SKM-1 treated with dmso at 0.1 percent for 144 hours (cell line): ENCODE measurements around the gene SGF29.
"Not testable (repeated sequence)": the region's sequence is repeated elsewhere in the genome, so short reads cannot be mapped to it uniquely, and the experiment has no call there.

Experiments
- DNase-seq: peaks from one replicate; lab custom pipeline; 2025; ENCODE audit not compliant: unreplicated experiment; lab: John Stamatoyannopoulos, UW

SGF29 gene

GRCh38 chr16:28609631-28610594 is 56.2 kb downstream of the SGF29 start, which contains the start of gene SULT1A1:
Gene SULT1A1, minus strand, starts transcription at chr16:28610044. Its CDS starts 1,189 bp downstream, at chr16:28608855.
- DNase-seq = no peak

GRCh38 chr16:28610595-28611191 is 57.0 kb downstream of the SGF29 start:
- no peak for DNase-seq

- DNase-seq = not testable (repeated sequence)
These were observed 58.9 kb downstream of the SGF29 start for GRCh38 chr16:28612359-28613280.

GRCh38 chr16:28613912-28614311 is 60.2 kb downstream of the SGF29 start:
- DNase-seq = not testable (repeated sequence)

- DNase-seq = not testable (repeated sequence)
These were observed 60.8 kb downstream of the SGF29 start for GRCh38 chr16:28614561-28614960.

GRCh38 chr16:28615486-28616223 is 61.9 kb downstream of the SGF29 start:
- not testable (repeated sequence) for DNase-seq

GRCh38 chr16:28616224-28616577 is 62.5 kb downstream of the SGF29 start:
- not testable (repeated sequence) for DNase-seq

- DNase-seq = peak; percentile 48
These were observed 62.9 kb downstream of the SGF29 start for GRCh38 chr16:28616636-28617035.

- DNase-seq = peak; percentile 62
These were observed 64.2 kb downstream of the SGF29 start for GRCh38 chr16:28617874-28618273.

- not testable (repeated sequence) for DNase-seq
These were observed 66.6 kb downstream of the SGF29 start for GRCh38 chr16:28620316-28620715.

- DNase-seq = no peak
These were observed 67.9 kb downstream of the SGF29 start for GRCh38 chr16:28621481-28622155.

- DNase-seq = not testable (repeated sequence)
These were observed 68.9 kb downstream of the SGF29 start for GRCh38 chr16:28622532-28623171.

GRCh38 chr16:28623172-28623711 is 69.5 kb downstream of the SGF29 start:
- no peak for DNase-seq

- not testable (repeated sequence) for DNase-seq
These were observed 77.2 kb downstream of the SGF29 start for GRCh38 chr16:28630905-28631304.

GRCh38 chr16:28636093-28636823 is 82.5 kb downstream of the SGF29 start:
- not testable (repeated sequence) for DNase-seq

GRCh38 chr16:28637765-28638164 is 84.0 kb downstream of the SGF29 start, which contains the start of gene NPIPB8:
Gene NPIPB8, plus strand, starts transcription at chr16:28638065. Its CDS starts 296 bp downstream, at chr16:28638361.
- not testable (repeated sequence) for DNase-seq

- not testable (repeated sequence) for DNase-seq
These were observed 84.6 kb downstream of the SGF29 start for GRCh38 chr16:28638359-28638758.

GRCh38 chr16:28639959-28640358 is 86.2 kb downstream of the SGF29 start:
- not testable (repeated sequence) for DNase-seq
